K562 (cell line): ENCODE results near the gene KHDC3L. TPM values are rescaled to one million over a fixed set of nuclear protein-coding genes. Genes with fewer than 3 reads are reported as not detected.

Experiments used
- AFF1 ChIP-seq, 2 experiments: fragments of 450-650 bp; IDR thresholded peaks; 2 replicates each; pipeline ENCODE4 v1.6.1; 2018; ENCODE audit warnings: mild to moderate bottlenecking in 2 of 2, low read depth in 1 of 2; ENCODE audit not compliant: partially characterized antibody in 2 of 2
- ARID3B ChIP-seq: fragments of 250-450 bp; sonication (Bioruptor Pico); IDR thresholded peaks from 2 replicates; pipeline ENCODE4 v1.4.0; 2020; ENCODE audit warnings: borderline replicate concordance
- MAFF ChIP-seq: IDR thresholded peaks from 2 replicates; pipeline ENCODE4 v1.6.1; 2012; ENCODE audit warnings: low read length, improper control_type of control experiment
- POLR2A ChIP-seq: fragments of 450-650 bp; conservative IDR thresholded peaks from 2 replicates; pipeline ENCODE4 v1.6.1; 2016
- RFX1 ChIP-seq: fragments of 450-650 bp; IDR thresholded peaks from 2 replicates; pipeline ENCODE4 v1.6.1; 2016; ENCODE audit warnings: mild to moderate bottlenecking, moderate library complexity
- ZNF444 ChIP-seq: fragments of 250-450 bp; sonication (Bioruptor Pico); IDR thresholded peaks from 2 replicates; pipeline ENCODE4 v1.4.0; 2020; ENCODE audit warnings: mild to moderate bottlenecking, moderate library complexity
- ZNF57 ChIP-seq: fragments of 450-650 bp; formaldehyde crosslinking; IDR thresholded peaks from 2 replicates; pipeline ENCODE4 v1.4.0; 2020; ENCODE audit warnings: mild to moderate bottlenecking, moderate library complexity
- ZNF830 ChIP-seq: fragments of 250-450 bp; sonication (Bioruptor Pico); IDR thresholded peaks from 2 replicates; pipeline ENCODE4 v1.5.0; 2021; ENCODE audit warnings: mild to moderate bottlenecking
- polyA plus RNA-seq, 8 experiments: library from polyadenylated mRNA; depleted of rRNA in 4 of 8; stranded (reverse) in 5 of 8; unstranded in 3 of 8; fragments of >200 nt; fragmentation: Nextera tagmentation in 2 of 8; fragmentation: Illumina TruSeq in 1 of 8; extraction: Ambion mirVana in 2 of 8; extraction: Trizol in 1 of 8; gene quantifications; 2 replicates each; pipeline versions ENCODE4 v1.2.1 to v1.2.3, GENCODE V29; 2011 to 2014; ENCODE audit warnings: inconsistent platforms in 1 of 8, missing spikeins in 1 of 8
- total RNA-seq, 7 experiments: library from RNA; depleted of rRNA in 6 of 7; stranded (reverse); fragments of >200 nt in 6 of 7; fragmentation: Illumina TruSeq in 2 of 7; extraction: Trizol in 2 of 7; gene quantifications; 2 replicates each; pipeline versions ENCODE4 v1.2.1 to v1.2.3, GENCODE V29; 2011 to 2021; ENCODE audit warnings: low replicate concordance in 1 of 7

The KHDC3L gene
- total and polyA plus RNA-seq, 9 of the 15 experiments (the other 6 are each of a cell fraction or from before 2014, with no cell fraction given): not detected

- TF ChIP-seq AFF1 (IDR thresholded peaks at IDR 0.05; ENCODE audit: low read depth in 1 of 2, partially characterized antibody in 2 of 2) (no peak), POLR2A (no peak), MAFF (no peak), ZNF830 (no peak), RFX1 (peak; percentile 40; the same call in 1 of the 2 replicates), ZNF444 (CRISPR knock-in tag) (no peak), ARID3B (CRISPR knock-in tag) (no peak), ZNF57 (CRISPR knock-in tag) (no peak)
Observed at GRCh38 chr6:73382462-73383113, 20.1 kb downstream of the KHDC3L start (continued).
